OCI-LY7 (cell line): ENCODE data around the gene PFKP. TPM values are rescaled to one million over a fixed set of nuclear protein-coding genes. Genes with fewer than 3 reads are reported as not detected.

Experiments
- BruUV-seq: library from RNA; stranded (reverse); fragments of 400-500 nt; replicated peaks from 2 replicates; lab custom pipeline; 2021; lab: Mats Ljungman, UMichigan
- CTCF ChIA-PET: fragments of 300-600 bp; sonication (Branson Sonifier 250); formaldehyde crosslinking; loops from one replicate; lab custom pipeline; 2022; ENCODE audit warnings: antibody characterized with exemption; ENCODE audit not compliant: unreplicated experiment; lab: Charles Lee
- POLR2A ChIA-PET: fragments of 300-600 bp; sonication (Branson Sonifier 250); formaldehyde crosslinking; loops from one replicate; lab custom pipeline; 2022; ENCODE audit warnings: antibody characterized with exemption; lab: Charles Lee
- DNase-seq: peaks from one replicate; pipeline ENCODE4 v3.0.0-alpha.2; 2015; ENCODE audit warnings: low spot score
- H2AFZ ChIP-seq: fragments of 200-600 bp; sonication (generic), shearing (Covaris generic); 2 replicates; pipeline ENCODE4 v1.6.1; 2014; ENCODE audit warnings: mild to moderate bottlenecking, antibody characterized with exemption, low read length, moderate library complexity
- H3K27ac ChIP-seq: fragments of 200-600 bp; sonication (generic); 2 replicates; pipeline ENCODE4 v1.5.1; 2014; ENCODE audit warnings: mixed run types, low read depth, mild to moderate bottlenecking, moderate library complexity, low read length, inconsistent platforms; ENCODE audit not compliant: poor library complexity, severe bottlenecking
- H3K36me3 ChIP-seq: fragments of 200-600 bp; sonication (generic); 2 replicates; pipeline ENCODE4 v1.6.1; 2014; ENCODE audit warnings: mild to moderate bottlenecking, antibody characterized with exemption, low read length, moderate library complexity, mixed read lengths; ENCODE audit not compliant: insufficient read depth
- H3K4me1 ChIP-seq: fragments of 200-600 bp; sonication (generic); 2 replicates; pipeline ENCODE4 v1.5.1; 2014; ENCODE audit warnings: mild to moderate bottlenecking, low read length; ENCODE audit not compliant: insufficient read depth, poor library complexity, severe bottlenecking
- H3K4me2 ChIP-seq: fragments of 200-600 bp; sonication (generic); 2 replicates; pipeline ENCODE4 v1.6.1; 2014; ENCODE audit warnings: mild to moderate bottlenecking, low read length
- H3K4me3 ChIP-seq: fragments of 200-600 bp; sonication (generic); 2 replicates; pipeline ENCODE4 v1.5.1; 2014; ENCODE audit warnings: mild to moderate bottlenecking, low read depth, low read length; ENCODE audit not compliant: poor library complexity, severe bottlenecking
- H3K79me2 ChIP-seq: fragments of 200-600 bp; sonication (generic); 2 replicates; pipeline ENCODE4 v1.6.1; 2016; ENCODE audit warnings: low read depth, mild to moderate bottlenecking, low read length, moderate library complexity, mixed read lengths; ENCODE audit not compliant: insufficient read depth
- H3K9me2 ChIP-seq: fragments of 200-600 bp; sonication (generic); 2 replicates; pipeline ENCODE4 v1.6.1; 2016; ENCODE audit warnings: mild to moderate bottlenecking, low read length, mixed read lengths; ENCODE audit not compliant: insufficient read depth
- H3K9me3 ChIP-seq: fragments of 200-600 bp; sonication (generic); 2 replicates; pipeline ENCODE4 v1.6.1; 2014; ENCODE audit warnings: mild to moderate bottlenecking, mixed run types, low read length, mixed read lengths
- H4K20me1 ChIP-seq: fragments of 200-600 bp; sonication (generic); 2 replicates; pipeline ENCODE4 v1.6.1; 2014; ENCODE audit warnings: mild to moderate bottlenecking, antibody characterized with exemption, low read length, moderate library complexity, mixed read lengths; ENCODE audit not compliant: insufficient read depth
- EZH2phosphoT487 ChIP-seq: fragments of 200-600 bp; sonication (generic); IDR thresholded peaks from 2 replicates; pipeline ENCODE4 v1.6.1; 2018; ENCODE audit warnings: low read depth, borderline replicate concordance, mild to moderate bottlenecking, mixed run types, antibody characterized with exemption, low read length, moderate library complexity, mixed read lengths
- intact Hi-C: fragments of 100-400 bp; cut with micrococcal nuclease; formaldehyde crosslinking; loops from one replicate; pipeline ENCODE4 v1.10.0; 2022; ENCODE audit not compliant: unreplicated experiment
- total RNA-seq, 2 experiments: library from RNA; depleted of rRNA in 1 of 2; stranded (reverse); fragments of >200 nt in 1 of 2; shearing (Covaris generic) in 1 of 2; gene quantifications; 2 replicates each; pipeline ENCODE4 v1.2.3, GENCODE V29; 2014 to 2022
- TF ChIP-seq, protein P1 (sequence below): fragments of 200-600 bp; sonication (generic); conservative IDR thresholded peaks from 2 replicates; pipeline ENCODE4 v1.5.1; 2014; ENCODE audit warnings: mild to moderate bottlenecking, antibody characterized with exemption, low read length, moderate library complexity, mixed read lengths

The PFKP gene
- total RNA-seq, 2 experiments from 2014 or later = 85.4 to 154 TPM

DNA sequence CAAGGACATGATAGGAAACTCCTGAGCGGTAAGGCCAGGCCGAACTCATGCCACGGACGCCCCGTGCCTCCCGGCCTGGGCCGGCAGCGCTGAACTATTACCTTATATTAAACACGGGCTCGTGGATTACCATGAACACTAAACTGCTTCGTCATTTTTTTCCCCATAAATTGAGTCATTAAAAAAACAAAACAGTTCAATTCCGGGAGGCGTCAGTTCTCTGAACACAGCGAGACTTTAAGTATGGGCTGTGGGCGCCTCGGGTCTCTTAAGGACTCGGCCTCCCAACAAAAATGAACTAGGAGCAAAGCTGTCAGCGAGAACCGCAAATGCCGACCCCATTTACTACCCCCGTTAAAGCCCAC is 104.7 kb downstream of the PFKP start:
- Histone ChIP-seq H3K4me3 (peak overlapping the region; percentile 81), H2AFZ (peak overlapping the region; percentile 81), H3K4me1 (peaks cover 7% of the 10 kb centered on the region), H4K20me1 (no peaks in the 10 kb centered on the region), H3K79me2 (peaks cover 6% of the 10 kb centered on the region; the same call in 1 of the 2 replicates), H3K9me3 (no peaks in the 10 kb centered on the region), H3K9me2 (no peaks in the 10 kb centered on the region), H3K27ac (peak overlapping the region; percentile 27), H3K4me2 (peak overlapping the region; percentile 80), H3K36me3 (peaks cover 26% of the 10 kb centered on the region)
- POLR2A ChIA-PET = interaction anchor here (0.9 to 1.5 kb wide), 6 partner anchors 9 to 680 kb away, joined by 3 to 5 read pairs (median 4); no protein-coding TSS in a partner anchor
- CTCF ChIA-PET = interaction anchor here (0.7 kb wide), 3 partner anchors 8 to 1893 kb away, joined by 3 to 8 read pairs (median 7); no protein-coding TSS in a partner anchor
- BruUV-seq = no TSS peak
- TF ChIP-seq, protein P1, sequence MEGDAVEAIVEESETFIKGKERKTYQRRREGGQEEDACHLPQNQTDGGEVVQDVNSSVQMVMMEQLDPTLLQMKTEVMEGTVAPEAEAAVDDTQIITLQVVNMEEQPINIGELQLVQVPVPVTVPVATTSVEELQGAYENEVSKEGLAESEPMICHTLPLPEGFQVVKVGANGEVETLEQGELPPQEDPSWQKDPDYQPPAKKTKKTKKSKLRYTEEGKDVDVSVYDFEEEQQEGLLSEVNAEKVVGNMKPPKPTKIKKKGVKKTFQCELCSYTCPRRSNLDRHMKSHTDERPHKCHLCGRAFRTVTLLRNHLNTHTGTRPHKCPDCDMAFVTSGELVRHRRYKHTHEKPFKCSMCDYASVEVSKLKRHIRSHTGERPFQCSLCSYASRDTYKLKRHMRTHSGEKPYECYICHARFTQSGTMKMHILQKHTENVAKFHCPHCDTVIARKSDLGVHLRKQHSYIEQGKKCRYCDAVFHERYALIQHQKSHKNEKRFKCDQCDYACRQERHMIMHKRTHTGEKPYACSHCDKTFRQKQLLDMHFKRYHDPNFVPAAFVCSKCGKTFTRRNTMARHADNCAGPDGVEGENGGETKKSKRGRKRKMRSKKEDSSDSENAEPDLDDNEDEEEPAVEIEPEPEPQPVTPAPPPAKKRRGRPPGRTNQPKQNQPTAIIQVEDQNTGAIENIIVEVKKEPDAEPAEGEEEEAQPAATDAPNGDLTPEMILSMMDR = no peak
- TF ChIP-seq EZH2phosphoT487 = no peak
- no peak for DNase-seq
- intact Hi-C loops = loop anchor here (2.0 kb wide), 1 partner anchor 103 kb away; no protein-coding TSS in a partner anchor

GRCh38 chr10:3172446-3173170 is 105.3 kb downstream of the PFKP start, which contains the start of gene PITRM1:
PITRM1 (minus strand) TSS chr10:3172782; CDS start chr10:3172772, 10 bp downstream.
- peak within 1 kb of the TSS; percentile 80 for H3K4me2 ChIP-seq
- POLR2A ChIA-PET = interaction anchor here (0.6 to 1.5 kb wide), 11 partner anchors 10 to 859 kb away, joined by 3 to 5 read pairs (median 4); no protein-coding TSS in a partner anchor
- H3K9me2 ChIP-seq = no peaks in the 10 kb centered on the region
- H3K79me2 ChIP-seq = peaks cover 6% of the 10 kb centered on the region; the same call in 1 of the 2 replicates
- H2AFZ ChIP-seq = peak within 1 kb of the TSS; percentile 81
- DNase-seq = peak; percentile 98
- TF ChIP-seq, protein P1 = no peak
- TF ChIP-seq EZH2phosphoT487 = no peak
- no TSS peak for BruUV-seq
- intact Hi-C loops = loop anchor here (2.0 kb wide), 1 partner anchor 104 kb away; no protein-coding TSS in a partner anchor
- peaks cover 21% of the 10 kb centered on the region for H3K36me3 ChIP-seq
- peak within 1 kb of the TSS; percentile 81 for H3K4me3 ChIP-seq
- CTCF ChIA-PET = interaction anchor here (0.6 to 0.7 kb wide), 4 partner anchors 8 to 1893 kb away, joined by 3 to 8 read pairs (median 5); no protein-coding TSS in a partner anchor
- H3K9me3 ChIP-seq = no peaks in the 10 kb centered on the region
- H4K20me1 ChIP-seq = no peaks in the 10 kb centered on the region
- peak within 1 kb of the TSS; percentile 27 for H3K27ac ChIP-seq
- H3K4me1 ChIP-seq = peaks cover 7% of the 10 kb centered on the region
